ENCODE results near the gene ZBTB21. TPM values are rescaled to one million over a fixed set of nuclear protein-coding genes. Genes with fewer than 3 reads are reported as not detected.

The ZBTB21 gene
- total and polyA plus RNA-seq, 12 donors = 1.3 to 15.2 (median 6.1) TPM

GRCh38 chr21:42037943-42038342, 27.8 kb upstream of the ZBTB21 start:
- Histone ChIP-seq H3K27ac (no peak overlapping the region), H3K4me3 (no peak overlapping the region), H3K9me3 (no peaks in the 10 kb centered on the region), H3K4me1 (peaks cover 3 to 19% (median 9%) of the 10 kb centered on the region in 9 donors), H3K27me3 (no peaks in the 10 kb centered on the region), H3K36me3 (no peaks in the 10 kb centered on the region)
- WGBS, 2 donors = 71 to 72% methylated on average over 12 of the region's 12 CpGs
- intact Hi-C loops (cut with DNase I) = no loop called here
- no peak for DNase-seq
- ATAC-seq = no peak
- TF ChIP-seq, protein P1, sequence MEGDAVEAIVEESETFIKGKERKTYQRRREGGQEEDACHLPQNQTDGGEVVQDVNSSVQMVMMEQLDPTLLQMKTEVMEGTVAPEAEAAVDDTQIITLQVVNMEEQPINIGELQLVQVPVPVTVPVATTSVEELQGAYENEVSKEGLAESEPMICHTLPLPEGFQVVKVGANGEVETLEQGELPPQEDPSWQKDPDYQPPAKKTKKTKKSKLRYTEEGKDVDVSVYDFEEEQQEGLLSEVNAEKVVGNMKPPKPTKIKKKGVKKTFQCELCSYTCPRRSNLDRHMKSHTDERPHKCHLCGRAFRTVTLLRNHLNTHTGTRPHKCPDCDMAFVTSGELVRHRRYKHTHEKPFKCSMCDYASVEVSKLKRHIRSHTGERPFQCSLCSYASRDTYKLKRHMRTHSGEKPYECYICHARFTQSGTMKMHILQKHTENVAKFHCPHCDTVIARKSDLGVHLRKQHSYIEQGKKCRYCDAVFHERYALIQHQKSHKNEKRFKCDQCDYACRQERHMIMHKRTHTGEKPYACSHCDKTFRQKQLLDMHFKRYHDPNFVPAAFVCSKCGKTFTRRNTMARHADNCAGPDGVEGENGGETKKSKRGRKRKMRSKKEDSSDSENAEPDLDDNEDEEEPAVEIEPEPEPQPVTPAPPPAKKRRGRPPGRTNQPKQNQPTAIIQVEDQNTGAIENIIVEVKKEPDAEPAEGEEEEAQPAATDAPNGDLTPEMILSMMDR (IDR thresholded peaks at IDR 0.05) = no peak

- intact Hi-C loops (cut with DNase I) = no loop called here
- Histone ChIP-seq H3K27me3 (no peaks in the 10 kb centered on the region), H3K9me3 (no peaks in the 10 kb centered on the region), H3K36me3 (no peaks in the 10 kb centered on the region), H3K27ac (no peak overlapping the region), H3K4me1 (peaks cover 3 to 19% (median 9%) of the 10 kb centered on the region in 9 donors), H3K4me3 (no peak overlapping the region)
- TF ChIP-seq, protein P1 (IDR thresholded peaks at IDR 0.05) = no peak
- ATAC-seq = no peak
- DNase-seq = no peak
- WGBS, 2 donors = 92 to 93% methylated on average over 9 of the region's 9 CpGs
These were observed 27.4 kb upstream of the ZBTB21 start for GRCh38 chr21:42037516-42037915.

- TF ChIP-seq, protein P1 (IDR thresholded peaks at IDR 0.05) = no peak
- Histone ChIP-seq H3K36me3 (no peaks in the 10 kb centered on the region), H3K27me3 (no peaks in the 10 kb centered on the region), H3K9me3 (no peaks in the 10 kb centered on the region), H3K27ac (no peak overlapping the region), H3K4me1 (peaks cover 3 to 19% (median 9%) of the 10 kb centered on the region in 9 donors), H3K4me3 (no peak overlapping the region)
- intact Hi-C loops (cut with DNase I) = no loop called here
- DNase-seq (no peak), ATAC-seq (no peak)
- 82 to 96% methylated on average over 2 of the region's 2 CpGs for WGBS, 2 donors
These were observed 26.2 kb upstream of the ZBTB21 start for GRCh38 chr21:42036313-42036712.

DNA sequence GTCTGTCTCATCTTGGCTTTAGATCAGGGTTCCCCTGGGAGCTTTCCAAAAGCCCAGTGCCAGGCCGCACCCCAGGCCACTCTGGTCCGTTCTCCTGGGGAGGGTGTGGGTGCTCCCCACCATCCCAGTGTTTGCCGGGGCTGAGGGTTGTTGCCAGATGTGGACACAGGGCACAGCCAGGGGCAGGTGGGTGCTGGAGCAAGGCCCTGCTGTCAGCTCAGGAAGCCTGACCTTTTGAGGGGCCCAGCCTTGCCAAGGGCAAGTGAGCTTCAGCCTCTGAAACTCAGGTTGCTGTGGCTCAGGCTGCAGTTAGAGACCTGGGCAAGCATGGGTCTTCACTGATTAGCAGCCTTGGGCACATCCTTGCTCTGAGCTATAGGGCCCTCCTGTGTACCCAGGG, 22.8 kb upstream of the ZBTB21 start:
- Histone ChIP-seq H3K4me3 (no peak overlapping the region), H3K4me1 (peaks cover 0 to 13% (median 0%) of the 10 kb centered on the region in 9 donors), H3K9me3 (no peaks in the 10 kb centered on the region), H3K27ac (no peak overlapping the region), H3K27me3 (no peaks in the 10 kb centered on the region), H3K36me3 (no peaks in the 10 kb centered on the region)
- ATAC-seq (no peak), DNase-seq (no peak)
- 93 to 94% methylated on average over 3 of the region's 3 CpGs for WGBS, 2 donors
- TF ChIP-seq, protein P1 (IDR thresholded peaks at IDR 0.05) = no peak
- intact Hi-C loops (cut with DNase I) = no loop called here

Data from heart right ventricle (tissue), 16 donors.